Measurements from ENCODE around the gene TUFM.
A peak's percentile ranks its signal among the peaks of the same experiment; 100 is the strongest.
"Not testable (repeated sequence)": the region's sequence is repeated elsewhere in the genome, so short reads cannot be mapped to it uniquely, and the experiment has no call there.

The TUFM gene

GRCh38 chr16:28875134-28876018 lies 29.2 kb upstream of the TUFM start:
- DNase-seq (ENCODE audit: low read depth) = no peak

- DNase-seq (ENCODE audit: low read depth) = no peak
Measured at GRCh38 chr16:28874406-28874805, 28.3 kb upstream of the TUFM start.

GRCh38 chr16:28873543-28874201 lies 27.5 kb upstream of the TUFM start:
- peak; percentile 45 for DNase-seq (ENCODE audit: low read depth)

GRCh38 chr16:28872952-28873351 lies 26.8 kb upstream of the TUFM start:
- no peak for DNase-seq (ENCODE audit: low read depth)

- no peak for DNase-seq (ENCODE audit: low read depth)
Measured at GRCh38 chr16:28869201-28869600, 23.1 kb upstream of the TUFM start.

- not testable (repeated sequence) for DNase-seq (ENCODE audit: low read depth)
Measured at GRCh38 chr16:28867646-28868045, 21.5 kb upstream of the TUFM start.

- no peak for DNase-seq (ENCODE audit: low read depth)
Measured at GRCh38 chr16:28867241-28867640, 21.1 kb upstream of the TUFM start.

- DNase-seq (ENCODE audit: low read depth) = no peak
Measured at GRCh38 chr16:28866454-28866804, 20.3 kb upstream of the TUFM start.

- no peak for DNase-seq (ENCODE audit: low read depth)
Measured at GRCh38 chr16:28865722-28866453, 19.7 kb upstream of the TUFM start.

- no peak for DNase-seq (ENCODE audit: low read depth)
Measured at GRCh38 chr16:28865001-28865688, 19.0 kb upstream of the TUFM start.

GRCh38 chr16:28863929-28864793 lies 18.0 kb upstream of the TUFM start:
- no peak for DNase-seq (ENCODE audit: low read depth)

GRCh38 chr16:28859326-28859725 lies 13.2 kb upstream of the TUFM start:
- DNase-seq (ENCODE audit: low read depth) = no peak

- DNase-seq (ENCODE audit: low read depth) = no peak
Measured at GRCh38 chr16:28858421-28858820, 12.3 kb upstream of the TUFM start.

- no peak for DNase-seq (ENCODE audit: low read depth)
Measured at GRCh38 chr16:28846933-28847273, 755 bp upstream of the TUFM start.

- no peak for DNase-seq (ENCODE audit: low read depth)
Measured at GRCh38 chr16:28845761-28846079, 428 bp downstream of the TUFM start.

- no peak for DNase-seq (ENCODE audit: low read depth)
Measured at GRCh38 chr16:28845293-28845692, 855 bp downstream of the TUFM start.

GRCh38 chr16:28844226-28844885 lies 1.8 kb downstream of the TUFM start:
- DNase-seq (ENCODE audit: low read depth) = no peak

GRCh38 chr16:28843766-28844165 lies 2.4 kb downstream of the TUFM start:
- DNase-seq (ENCODE audit: low read depth) = no peak

GRCh38 chr16:28842696-28843095 lies 3.5 kb downstream of the TUFM start:
- DNase-seq (ENCODE audit: low read depth) = no peak

GRCh38 chr16:28839899-28840298 lies 6.2 kb downstream of the TUFM start:
- no peak for DNase-seq (ENCODE audit: low read depth)

- no peak for DNase-seq (ENCODE audit: low read depth)
Measured at GRCh38 chr16:28839004-28839639, 7.0 kb downstream of the TUFM start.
